Tibial nerve (tissue), 4 donors: ENCODE measurements around the gene CRYBA2. TPM values are rescaled to one million over a fixed set of nuclear protein-coding genes. Genes with fewer than 3 reads are reported as not detected.

Source experiments
- DNase-seq, 2 donors: peaks; one replicate each; pipeline ENCODE4 v3.0.0-alpha.2; 2019; ENCODE audit warnings: low spot score in 2 of 2
- H3K27ac ChIP-seq, 4 donors: fragments of 200-600 bp; sonication (generic) in 3 of 4; one replicate each; pipeline ENCODE4 v1.5.1; 2017 to 2019; ENCODE audit warnings: mild to moderate bottlenecking in 1 of 4
- H3K27me3 ChIP-seq, 2 donors: fragments of 200-600 bp; sonication (generic) in 1 of 2; one replicate each; pipeline versions ENCODE4 v1.5.1 to v1.6.0; 2017 to 2019
- H3K36me3 ChIP-seq, 3 donors: fragments of 200-600 bp; sonication (generic); one replicate each; pipeline ENCODE4 v1.5.1; 2018 to 2019
- H3K4me1 ChIP-seq, 4 donors: fragments of 200-600 bp; sonication (generic) in 3 of 4; one replicate each; pipeline ENCODE4 v1.5.1; 2017 to 2019
- H3K4me3 ChIP-seq, 4 donors: fragments of 200-600 bp; sonication (generic) in 3 of 4; one replicate each; pipeline ENCODE4 v1.5.1; 2017 to 2019; ENCODE audit warnings: mild to moderate bottlenecking in 1 of 4, moderate library complexity in 1 of 4
- H3K9me3 ChIP-seq, 4 donors: fragments of 200-600 bp; sonication (generic) in 3 of 4; one replicate each; pipeline ENCODE4 v1.5.1; 2017 to 2019
- EP300 ChIP-seq, 2 donors: sonication (generic); formaldehyde crosslinking; IDR thresholded peaks; one replicate each; pipeline ENCODE4 v1.6.1; 2017; ENCODE audit warnings: antibody characterized with exemption in 2 of 2, mild to moderate bottlenecking in 1 of 2
- POLR2A ChIP-seq, 2 donors: fragments of 450-650 bp; IDR thresholded peaks; one replicate each; pipeline ENCODE4 v1.6.1; 2017; ENCODE audit warnings: antibody characterized with exemption in 2 of 2, mild to moderate bottlenecking in 2 of 2, moderate library complexity in 2 of 2
- WGBS, 2 donors: methylation state at CpG; one replicate each; pipeline ENCODE4 v1.1.5; 2018; 5-methylcytosine and 5-hydroxymethylcytosine counted together
- total RNA-seq, 4 donors: library from RNA; depleted of rRNA; stranded (reverse); fragments of >200 nt; gene quantifications; one replicate each; pipeline ENCODE4 v1.1.0, GENCODE V29; 2016
- TF ChIP-seq, protein P1 (sequence below), 5 experiments: fragments of 200-600 bp in 3 of 5; fragments of 450-650 bp in 2 of 5; sonication (generic) in 3 of 5; IDR thresholded peaks; one replicate each; pipeline ENCODE4 v1.5.1; 2016 to 2019; ENCODE audit warnings: antibody characterized with exemption in 5 of 5, mild to moderate bottlenecking in 3 of 5, moderate library complexity in 2 of 5

CRYBA2 gene
- total RNA-seq, 4 donors from 2014 or later = not detected

DNA sequence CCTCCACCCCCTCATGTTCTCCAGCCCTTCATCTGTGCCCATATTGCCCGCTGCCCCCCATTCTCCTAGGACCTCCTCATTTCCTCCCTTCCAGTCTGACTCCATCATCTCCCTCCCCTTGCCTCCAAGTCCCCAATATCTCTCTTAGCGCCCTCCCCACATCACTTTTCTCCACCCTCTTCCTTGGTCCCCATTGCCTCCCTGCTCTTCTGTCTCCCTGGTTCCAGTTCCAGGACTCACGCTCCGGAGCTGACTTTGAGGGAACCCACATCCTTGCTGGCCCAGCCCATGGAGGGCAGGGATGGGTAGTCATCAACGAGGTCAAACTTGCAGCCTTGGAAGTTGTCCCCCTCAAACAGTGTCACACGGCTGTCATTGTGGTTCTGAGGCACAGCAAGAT lies 2.6 kb downstream of the CRYBA2 start:
- 8 to 9% methylated on average over 6 of the region's 6 CpGs for WGBS, 2 donors
- TF ChIP-seq POLR2A (IDR thresholded peaks at IDR 0.05) (no peak), EP300 (IDR thresholded peaks at IDR 0.05) (no peak)
- TF ChIP-seq, protein P1, sequence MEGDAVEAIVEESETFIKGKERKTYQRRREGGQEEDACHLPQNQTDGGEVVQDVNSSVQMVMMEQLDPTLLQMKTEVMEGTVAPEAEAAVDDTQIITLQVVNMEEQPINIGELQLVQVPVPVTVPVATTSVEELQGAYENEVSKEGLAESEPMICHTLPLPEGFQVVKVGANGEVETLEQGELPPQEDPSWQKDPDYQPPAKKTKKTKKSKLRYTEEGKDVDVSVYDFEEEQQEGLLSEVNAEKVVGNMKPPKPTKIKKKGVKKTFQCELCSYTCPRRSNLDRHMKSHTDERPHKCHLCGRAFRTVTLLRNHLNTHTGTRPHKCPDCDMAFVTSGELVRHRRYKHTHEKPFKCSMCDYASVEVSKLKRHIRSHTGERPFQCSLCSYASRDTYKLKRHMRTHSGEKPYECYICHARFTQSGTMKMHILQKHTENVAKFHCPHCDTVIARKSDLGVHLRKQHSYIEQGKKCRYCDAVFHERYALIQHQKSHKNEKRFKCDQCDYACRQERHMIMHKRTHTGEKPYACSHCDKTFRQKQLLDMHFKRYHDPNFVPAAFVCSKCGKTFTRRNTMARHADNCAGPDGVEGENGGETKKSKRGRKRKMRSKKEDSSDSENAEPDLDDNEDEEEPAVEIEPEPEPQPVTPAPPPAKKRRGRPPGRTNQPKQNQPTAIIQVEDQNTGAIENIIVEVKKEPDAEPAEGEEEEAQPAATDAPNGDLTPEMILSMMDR (IDR thresholded peaks at IDR 0.05) = no peak
- H3K4me1 ChIP-seq = peaks cover 0 to 28% (median 13%) of the 10 kb centered on the region in 4 donors
- no peak overlapping the region for H3K27ac ChIP-seq
- no peaks in the 10 kb centered on the region for H3K36me3 ChIP-seq
- DNase-seq = no peak
- H3K4me3 ChIP-seq = no peak overlapping the region
- H3K27me3 ChIP-seq = peaks cover 2 to 100% of the 10 kb centered on the region in 2 donors
- no peaks in the 10 kb centered on the region for H3K9me3 ChIP-seq

DNA sequence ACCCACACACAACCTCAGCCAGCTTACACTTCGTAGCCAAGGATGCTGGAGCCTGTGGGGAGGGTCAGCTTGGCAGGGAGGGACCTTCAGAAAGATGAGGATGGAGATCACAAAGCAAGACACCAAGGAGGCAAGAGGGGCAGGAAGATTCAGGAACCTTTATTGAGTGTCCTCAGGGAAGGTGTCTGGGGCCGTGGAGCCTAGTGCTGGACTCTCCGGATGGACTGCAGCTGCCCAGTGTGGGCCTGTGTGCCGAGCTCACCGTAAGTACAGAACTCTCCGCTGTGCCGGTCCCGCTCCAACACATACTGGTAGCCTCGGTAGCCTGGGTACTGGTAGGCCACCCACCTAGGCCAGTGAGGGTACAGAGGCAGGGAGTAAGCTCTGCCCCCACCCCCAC lies 3.2 kb downstream of the CRYBA2 start:
- WGBS, 2 donors = 7 to 15% methylated on average over 8 to 9 of the region's 9 CpGs
- no peak for DNase-seq
- TF ChIP-seq, protein P1 (IDR thresholded peaks at IDR 0.05) = no peak
- TF ChIP-seq EP300 (IDR thresholded peaks at IDR 0.05) = no peak
- TF ChIP-seq POLR2A (IDR thresholded peaks at IDR 0.05) = no peak
- no peak overlapping the region for H3K27ac ChIP-seq
- H3K4me1 ChIP-seq = peaks cover 0 to 30% (median 17%) of the 10 kb centered on the region in 4 donors
- H3K9me3 ChIP-seq = no peaks in the 10 kb centered on the region
- no peaks in the 10 kb centered on the region for H3K36me3 ChIP-seq
- no peak overlapping the region for H3K4me3 ChIP-seq
- H3K27me3 ChIP-seq = peaks cover 2 to 100% of the 10 kb centered on the region in 2 donors

DNA sequence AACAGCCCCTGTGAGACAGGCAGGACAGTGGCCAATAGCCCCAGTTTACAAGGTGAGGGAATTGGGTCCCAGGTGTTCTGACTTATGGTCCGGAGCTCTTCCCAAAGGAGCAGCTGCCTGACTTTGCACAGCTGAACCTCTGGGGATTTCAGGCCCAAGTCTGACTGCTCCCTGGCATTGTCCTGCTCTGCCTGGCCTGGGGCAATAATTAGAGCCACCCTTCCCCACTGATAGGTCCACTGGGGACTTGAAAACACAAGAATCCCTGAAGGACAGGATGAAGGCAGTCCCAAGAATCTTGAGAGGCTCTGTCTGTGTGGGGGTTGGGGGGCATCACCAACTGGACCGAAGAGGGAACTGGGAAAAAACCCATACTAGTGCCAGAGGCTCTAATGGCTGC lies 4.6 kb downstream of the CRYBA2 start:
- WGBS, 2 donors = 36 to 59% methylated on average over 1 to 2 of the region's 2 CpGs
- no peak for DNase-seq
- TF ChIP-seq POLR2A (IDR thresholded peaks at IDR 0.05) (no peak), EP300 (IDR thresholded peaks at IDR 0.05) (no peak)
- TF ChIP-seq, protein P1 (IDR thresholded peaks at IDR 0.05) = no peak

DNA sequence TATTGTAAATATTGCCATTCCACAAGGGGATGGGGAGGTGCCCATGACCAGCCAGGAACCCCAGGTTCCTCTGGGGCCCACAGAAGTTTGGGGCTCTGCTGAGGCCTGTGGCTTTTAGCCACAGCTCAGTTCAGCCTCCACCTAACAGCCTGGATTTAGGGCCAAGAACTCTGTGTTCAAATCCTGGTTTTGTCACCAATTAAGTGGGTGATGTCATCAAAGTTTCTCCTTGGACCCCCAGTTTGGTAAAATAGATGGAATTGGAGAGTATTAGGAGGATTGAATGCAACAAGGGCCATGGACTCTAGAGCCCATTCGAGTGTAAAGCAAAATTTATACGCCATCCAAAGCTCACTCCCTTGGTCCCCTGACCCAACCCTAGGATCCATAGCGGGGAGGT lies 5.1 kb downstream of the CRYBA2 start:
- 33 to 36% methylated on average over 3 of the region's 3 CpGs for WGBS, 2 donors
- no peak for DNase-seq
- Histone ChIP-seq H3K27me3 (peaks cover 4 to 100% of the 10 kb centered on the region in 2 donors), H3K36me3 (no peaks in the 10 kb centered on the region), H3K9me3 (no peaks in the 10 kb centered on the region), H3K27ac (no peak overlapping the region), H3K4me1 (peaks cover 0 to 37% (median 18%) of the 10 kb centered on the region in 4 donors), H3K4me3 (no peak overlapping the region)
- TF ChIP-seq EP300 (IDR thresholded peaks at IDR 0.05) (no peak), POLR2A (IDR thresholded peaks at IDR 0.05) (no peak)
- TF ChIP-seq, protein P1 (IDR thresholded peaks at IDR 0.05) = no peak

More for the DNA sequence above, 4.6 kb downstream of the CRYBA2 start:
- Histone ChIP-seq H3K4me3 (no peak overlapping the region), H3K36me3 (no peaks in the 10 kb centered on the region), H3K9me3 (no peaks in the 10 kb centered on the region), H3K4me1 (peaks cover 0 to 40% (median 23%) of the 10 kb centered on the region in 4 donors), H3K27ac (no peak overlapping the region), H3K27me3 (peaks cover 4 to 100% of the 10 kb centered on the region in 2 donors)

DNA sequence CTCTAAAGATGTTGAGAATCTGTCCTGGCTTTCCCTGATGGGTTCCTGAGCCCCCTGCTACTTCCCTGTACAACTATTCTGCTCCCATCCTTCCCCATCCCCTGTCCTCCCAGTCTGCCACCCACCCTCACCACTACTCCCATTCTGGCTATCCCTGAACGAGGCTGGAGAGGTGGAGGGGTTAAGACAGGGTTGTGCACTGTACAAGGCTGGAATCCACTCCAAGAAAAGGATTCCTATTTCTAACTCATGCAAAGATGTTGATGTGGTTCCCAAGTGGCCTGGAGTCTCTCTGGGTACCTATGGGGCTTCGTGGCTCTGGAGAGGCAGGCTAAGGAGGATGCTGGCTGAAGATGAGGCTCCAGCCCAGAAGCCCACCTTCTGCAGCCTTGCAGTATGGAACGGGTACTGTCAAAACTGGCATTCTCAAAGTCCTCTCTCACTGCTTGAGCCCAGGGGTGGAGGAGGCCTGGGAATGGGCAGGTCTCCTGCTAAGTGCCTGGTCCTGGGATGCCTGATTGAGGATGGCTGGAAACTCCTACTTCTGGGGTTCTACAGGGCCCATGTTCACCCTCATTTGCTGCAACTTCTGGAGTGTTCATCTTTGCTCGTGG lies 7.0 kb downstream of the CRYBA2 start:
- Histone ChIP-seq H3K9me3 (no peaks in the 10 kb centered on the region), H3K27ac (no peak overlapping the region), H3K4me1 (peaks cover 0 to 43% (median 27%) of the 10 kb centered on the region in 4 donors), H3K27me3 (peaks cover 8 to 97% of the 10 kb centered on the region in 2 donors), H3K4me3 (no peak overlapping the region), H3K36me3 (no peaks in the 10 kb centered on the region)
- TF ChIP-seq, protein P1 (IDR thresholded peaks at IDR 0.05) = no peak
- TF ChIP-seq EP300 (IDR thresholded peaks at IDR 0.05) (no peak), POLR2A (IDR thresholded peaks at IDR 0.05) (no peak)
- WGBS, 2 donors = 34 to 37% methylated on average over 4 of the region's 4 CpGs
- DNase-seq = no peak
